HepG2 (cell line): ENCODE measurements around the gene LAMC1. TPM values are rescaled to one million over a fixed set of nuclear protein-coding genes. Genes with fewer than 3 reads are reported as not detected.

Source experiments
- ATAC-seq: fragments of 200-7000 bp; cut with Tn5 transposase; 3 replicates; pipeline ENCODE4 v1.9.1; 2020; ENCODE audit warnings: mild to moderate bottlenecking, moderate library complexity
- BruUV-seq: library from RNA; stranded (reverse); fragments of 400-500 nt; replicated peaks from 2 replicates; lab custom pipeline; 2021; lab: Mats Ljungman, UMichigan
- CTCF ChIA-PET: fragments of 300-600 bp; formaldehyde crosslinking; extraction: SDS; loops from one replicate; lab custom pipeline; 2021; ENCODE audit warnings: low total read pairs, inconsistent platforms, low intra/inter-chr PET ratio; lab: Yijun Ruan, JAX
- POLR2A ChIA-PET: fragments of 350-600 bp; sonication (Branson Sonifier 250); formaldehyde crosslinking; loops from one replicate; lab custom pipeline; 2020; ENCODE audit warnings: antibody characterized with exemption, inconsistent platforms; lab: Yijun Ruan, JAX
- DNase-seq: peaks from one replicate; pipeline ENCODE4 v3.0.0-alpha.2; 2015; ENCODE audit warnings: low spot score
- FAIRE-seq: peaks from 3 replicates; lab custom pipeline; 2011; peaks lifted over from hg19 to GRCh38; lab: Jason Lieb, UNC
- H2AFZ ChIP-seq: one replicate; pipeline ENCODE4 v1.6.1; 2011; ENCODE audit warnings: low read length, inconsistent platforms
- H3K27ac ChIP-seq: fragments of 300-600 bp; 3 replicates; pipeline ENCODE4 v1.8.0; 2011; ENCODE audit warnings: mixed run types, mild to moderate bottlenecking, mixed read lengths, low read length, inconsistent platforms; ENCODE audit not compliant: insufficient read depth; ENCODE audit errors: extremely low read length
- H3K27me3 ChIP-seq, 2 experiments: fragments of 200-600 bp in 1 of 2; 2 replicates in 1 of 2; 3 replicates in 1 of 2; pipeline versions ENCODE4 v1.6.0 to v1.8.0; 2011; ENCODE audit warnings: low read length in 2 of 2, mild to moderate bottlenecking in 2 of 2, moderate library complexity in 2 of 2, inconsistent platforms in 1 of 2; ENCODE audit not compliant: insufficient read depth in 2 of 2, control insufficient read depth in 1 of 2
- H3K36me3 ChIP-seq, 2 experiments: fragments of 200-600 bp in 1 of 2; replicated peaks in 1 of 2; 2 replicates in 1 of 2; 3 replicates in 1 of 2; pipeline versions ENCODE4 v1.5.1 to v1.8.0; 2011; ENCODE audit warnings: low read length in 2 of 2, inconsistent platforms in 1 of 2; ENCODE audit not compliant: insufficient read depth in 2 of 2, control insufficient read depth in 1 of 2
- H3K4me1 ChIP-seq: 2 replicates; pipeline ENCODE4 v1.5.1; 2012; ENCODE audit warnings: low read length, inconsistent platforms; ENCODE audit not compliant: insufficient read depth
- H3K4me2 ChIP-seq: 2 replicates; pipeline ENCODE4 v1.6.0; 2011; ENCODE audit warnings: low read depth, low read length, inconsistent platforms
- H3K4me3 ChIP-seq, 3 experiments: fragments of 200-600 bp in 1 of 3; sonication (generic), shearing (Covaris generic) in 1 of 3; replicated peaks in 1 of 3; 2 replicates each; pipeline ENCODE4 v1.5.1; 2011 to 2016; ENCODE audit warnings: low read length in 3 of 3, inconsistent platforms in 2 of 3, low read depth in 2 of 3, mild to moderate bottlenecking in 2 of 3, control low read depth in 1 of 3, mixed read lengths in 1 of 3; ENCODE audit not compliant: insufficient read depth in 1 of 3
- H3K79me2 ChIP-seq: one replicate; pipeline ENCODE4 v1.6.1; 2011; ENCODE audit warnings: low read length, inconsistent platforms; ENCODE audit not compliant: insufficient read depth
- H3K9ac ChIP-seq: 2 replicates; pipeline ENCODE4 v1.6.0; 2011; ENCODE audit warnings: mild to moderate bottlenecking, low read depth, low read length, inconsistent platforms; ENCODE audit not compliant: insufficient read depth
- H3K9me3 ChIP-seq: 2 replicates; pipeline ENCODE4 v1.5.1; 2012; ENCODE audit warnings: mild to moderate bottlenecking, low read length
- H4K20me1 ChIP-seq: 2 replicates; pipeline ENCODE4 v1.6.0; 2011; ENCODE audit warnings: inconsistent platforms, mild to moderate bottlenecking, low read length, moderate library complexity; ENCODE audit not compliant: insufficient read depth
- CREM ChIP-seq, 2 experiments: sonication (generic) in 1 of 2; formaldehyde crosslinking in 1 of 2; IDR thresholded peaks; 2 replicates each; pipeline versions ENCODE4 v1.4.0 to v1.6.1; 2016 to 2020; ENCODE audit warnings: antibody characterized with exemption in 1 of 2, mild to moderate bottlenecking in 1 of 2, missing genetic modification reagents in 1 of 2
- CTCF ChIP-seq: sonication (generic); formaldehyde crosslinking; IDR thresholded peaks from 2 replicates; pipeline ENCODE4 v1.5.0; 2020; ENCODE audit warnings: mild to moderate bottlenecking, missing genetic modification reagents, moderate library complexity
- EZH2 ChIP-seq: conservative IDR thresholded peaks from 2 replicates; pipeline ENCODE4 v1.6.1; 2012; ENCODE audit warnings: mild to moderate bottlenecking, low read depth, low read length, moderate library complexity
- KAT8 ChIP-seq: IDR thresholded peaks from 2 replicates; pipeline ENCODE4 v1.6.1; 2016; ENCODE audit warnings: missing genetic modification reagents, missing compliant biosample characterization
- KDM3A ChIP-seq: IDR thresholded peaks from 2 replicates; pipeline ENCODE4 v1.6.1; 2018; ENCODE audit warnings: low read depth, missing compliant biosample characterization
- KLF13 ChIP-seq: sonication (generic); formaldehyde crosslinking; IDR thresholded peaks from 2 replicates; pipeline ENCODE4 v1.4.0; 2020; ENCODE audit warnings: mild to moderate bottlenecking, missing genetic modification reagents
- PHF8 ChIP-seq: sonication (generic); formaldehyde crosslinking; IDR thresholded peaks from 2 replicates; pipeline ENCODE4 v1.5.0; 2020; ENCODE audit warnings: missing genetic modification reagents
- ZBTB7B ChIP-seq: sonication (generic); formaldehyde crosslinking; IDR thresholded peaks from 2 replicates; pipeline ENCODE4 v1.4.0; 2020; ENCODE audit warnings: missing genetic modification reagents
- ZFP36 ChIP-seq: fragments of 150-350 bp; IDR thresholded peaks from 2 replicates; pipeline ENCODE4 v1.6.1; 2018; ENCODE audit warnings: borderline replicate concordance, low read length, low read depth; ENCODE audit not compliant: partially characterized antibody
- ZIK1 ChIP-seq: sonication (generic); formaldehyde crosslinking; IDR thresholded peaks from 2 replicates; pipeline ENCODE4 v1.5.0; 2020; ENCODE audit warnings: mild to moderate bottlenecking, low read depth, missing genetic modification reagents, borderline replicate concordance
- ZNF121 ChIP-seq: sonication (generic); formaldehyde crosslinking; IDR thresholded peaks from 2 replicates; pipeline ENCODE4 v1.5.0; 2020; ENCODE audit warnings: mild to moderate bottlenecking, missing genetic modification reagents
- ZNF296 ChIP-seq: sonication (generic); formaldehyde crosslinking; conservative IDR thresholded peaks from 2 replicates; pipeline ENCODE4 v1.5.0; 2020; ENCODE audit warnings: mild to moderate bottlenecking, missing genetic modification reagents
- ZNF446 ChIP-seq: sonication (generic); formaldehyde crosslinking; IDR thresholded peaks from 2 replicates; pipeline ENCODE4 v1.5.0; 2020; ENCODE audit warnings: mild to moderate bottlenecking, missing genetic modification reagents
- ZNF605 ChIP-seq: sonication (generic); formaldehyde crosslinking; IDR thresholded peaks from 2 replicates; pipeline ENCODE4 v1.8.0; 2022; ENCODE audit warnings: mild to moderate bottlenecking, missing genetic modification reagents
- ZNF776 ChIP-seq: sonication (generic); formaldehyde crosslinking; IDR thresholded peaks from 2 replicates; pipeline ENCODE4 v1.4.0; 2020; ENCODE audit warnings: mild to moderate bottlenecking, missing genetic modification reagents
- WGBS: methylation state at CpG from one replicate; pipeline ENCODE4 v1.1.6; 2017; ENCODE audit warnings: low lambda C conversion rate; 5-methylcytosine and 5-hydroxymethylcytosine counted together
- in situ Hi-C: cut with HindIII; loops from 2 replicates; pipeline ENCODE4 v1.10.0; 2017; ENCODE audit warnings: low pct_unique_long_range_greater_than_20kb; ENCODE audit not compliant: extremely low pct_ligation_motif_present
- intact Hi-C: fragments of 100-400 bp; cut with micrococcal nuclease; formaldehyde crosslinking; loops from one replicate; pipeline ENCODE4 v1.10.0; 2022; ENCODE audit not compliant: unreplicated experiment
- polyA plus RNA-seq, 8 experiments: library from polyadenylated mRNA; depleted of rRNA in 3 of 8; stranded (reverse) in 7 of 8; unstranded in 1 of 8; fragments of >200 nt; fragmentation: Illumina TruSeq in 4 of 8; extraction: Trizol in 4 of 8; gene quantifications; 2 replicates each; pipeline versions ENCODE4 v1.2.1 to v1.2.3, GENCODE V29; 2011 to 2016; ENCODE audit warnings: low read depth in 4 of 8, missing spikeins in 1 of 8, mixed read lengths in 1 of 8; ENCODE audit not compliant: insufficient read depth in 1 of 8
- total RNA-seq, 5 experiments: library from RNA; depleted of rRNA; stranded (reverse); fragments of >200 nt; fragmentation: Illumina TruSeq; extraction: Trizol; gene quantifications; 2 replicates each; pipeline ENCODE4 v1.2.3, GENCODE V29; 2016; ENCODE audit warnings: low read depth in 1 of 5
- TF ChIP-seq, protein P1 (sequence below): sonication (generic); formaldehyde crosslinking; IDR thresholded peaks from 2 replicates; pipeline ENCODE4 v1.4.0; 2020; ENCODE audit warnings: missing genetic modification reagents, borderline replicate concordance
- TF ChIP-seq, protein P2 (sequence below): sonication (generic); formaldehyde crosslinking; IDR thresholded peaks from 2 replicates; pipeline ENCODE4 v1.8.0; 2022; ENCODE audit warnings: mild to moderate bottlenecking, missing genetic modification reagents

LAMC1 gene
- total and polyA plus RNA-seq, 2 of the 13 experiments (the other 11 are each of a cell fraction or from before 2014, with no cell fraction given): 58.5 to 137 TPM

- FAIRE-seq (no peak), DNase-seq (no peak), ATAC-seq (no peak)
- TF ChIP-seq ZFP36 (no peak), ZNF121 (CRISPR knock-in tag) (no peak), PHF8 (no peak), KAT8 (CRISPR knock-in tag) (no peak), ZIK1 (no peak), ZNF776 (CRISPR knock-in tag) (no peak), ZNF605 (CRISPR knock-in tag) (no peak), ZNF446 (no peak), KDM3A (CRISPR knock-in tag) (no peak), CTCF (CRISPR knock-in tag) (no peak), ZNF296 (CRISPR knock-in tag) (no peak), EZH2 (no peak), KLF13 (CRISPR knock-in tag) (no peak), CREM (IDR thresholded peaks at IDR 0.05) (no peak), CREM (CRISPR knock-in tag; IDR thresholded peaks at IDR 0.05) (no peak), ZBTB7B (CRISPR knock-in tag) (no peak)
- TF ChIP-seq, protein P1, sequence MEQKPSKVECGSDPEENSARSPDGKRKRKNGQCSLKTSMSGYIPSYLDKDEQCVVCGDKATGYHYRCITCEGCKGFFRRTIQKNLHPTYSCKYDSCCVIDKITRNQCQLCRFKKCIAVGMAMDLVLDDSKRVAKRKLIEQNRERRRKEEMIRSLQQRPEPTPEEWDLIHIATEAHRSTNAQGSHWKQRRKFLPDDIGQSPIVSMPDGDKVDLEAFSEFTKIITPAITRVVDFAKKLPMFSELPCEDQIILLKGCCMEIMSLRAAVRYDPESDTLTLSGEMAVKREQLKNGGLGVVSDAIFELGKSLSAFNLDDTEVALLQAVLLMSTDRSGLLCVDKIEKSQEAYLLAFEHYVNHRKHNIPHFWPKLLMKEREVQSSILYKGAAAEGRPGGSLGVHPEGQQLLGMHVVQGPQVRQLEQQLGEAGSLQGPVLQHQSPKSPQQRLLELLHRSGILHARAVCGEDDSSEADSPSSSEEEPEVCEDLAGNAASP (CRISPR knock-in tag): no peak
- TF ChIP-seq, protein P2, sequence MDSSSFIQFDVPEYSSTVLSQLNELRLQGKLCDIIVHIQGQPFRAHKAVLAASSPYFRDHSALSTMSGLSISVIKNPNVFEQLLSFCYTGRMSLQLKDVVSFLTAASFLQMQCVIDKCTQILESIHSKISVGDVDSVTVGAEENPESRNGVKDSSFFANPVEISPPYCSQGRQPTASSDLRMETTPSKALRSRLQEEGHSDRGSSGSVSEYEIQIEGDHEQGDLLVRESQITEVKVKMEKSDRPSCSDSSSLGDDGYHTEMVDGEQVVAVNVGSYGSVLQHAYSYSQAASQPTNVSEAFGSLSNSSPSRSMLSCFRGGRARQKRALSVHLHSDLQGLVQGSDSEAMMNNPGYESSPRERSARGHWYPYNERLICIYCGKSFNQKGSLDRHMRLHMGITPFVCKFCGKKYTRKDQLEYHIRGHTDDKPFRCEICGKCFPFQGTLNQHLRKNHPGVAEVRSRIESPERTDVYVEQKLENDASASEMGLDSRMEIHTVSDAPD (CRISPR knock-in tag): no peak
- intact Hi-C loops: no loop called here
- POLR2A ChIA-PET: no interaction called here
- in situ Hi-C loops: no loop called here
- WGBS: 34% methylated on average over 4 of the region's 4 CpGs
- Histone ChIP-seq H3K9ac (no peak overlapping the region), H3K36me3 (no peaks in the 10 kb centered on the region), H3K79me2 (no peaks in the 10 kb centered on the region), H3K4me2 (no peak overlapping the region), H3K27me3 (no peaks in the 10 kb centered on the region), H3K4me1 (no peaks in the 10 kb centered on the region), H2AFZ (no peak overlapping the region), H3K4me3 (no peak overlapping the region), H4K20me1 (no peaks in the 10 kb centered on the region), H3K9me3 (no peaks in the 10 kb centered on the region), H3K27ac (no peak overlapping the region)
- CTCF ChIA-PET: no interaction called here
- no TSS peak for BruUV-seq
Measured at GRCh38 chr1:182995894-182996293, 27.3 kb upstream of the LAMC1 start.
